K562 (cell line): ENCODE data around the gene CLIP2. TPM values are rescaled to one million over a fixed set of nuclear protein-coding genes. Genes with fewer than 3 reads are reported as not detected.

Source experiments
- polyA plus RNA-seq, 8 experiments: library from polyadenylated mRNA; depleted of rRNA in 4 of 8; stranded (reverse) in 5 of 8; unstranded in 3 of 8; fragments of >200 nt; fragmentation: Nextera tagmentation in 2 of 8; fragmentation: Illumina TruSeq in 1 of 8; extraction: Ambion mirVana in 2 of 8; extraction: Trizol in 1 of 8; gene quantifications; 2 replicates each; pipeline versions ENCODE4 v1.2.1 to v1.2.3, GENCODE V29; 2011 to 2014; ENCODE audit warnings: inconsistent platforms in 1 of 8, missing spikeins in 1 of 8
- total RNA-seq, 7 experiments: library from RNA; depleted of rRNA in 6 of 7; stranded (reverse); fragments of >200 nt in 6 of 7; fragmentation: Illumina TruSeq in 2 of 7; extraction: Trizol in 2 of 7; gene quantifications; 2 replicates each; pipeline versions ENCODE4 v1.2.1 to v1.2.3, GENCODE V29; 2011 to 2021; ENCODE audit warnings: low replicate concordance in 1 of 7
- TF ChIP-seq, protein P1 (sequence below): fragments of 450-650 bp; IDR thresholded peaks from 2 replicates; pipeline ENCODE4 v1.6.1; 2016; ENCODE audit warnings: low read depth

CLIP2 gene
- total and polyA plus RNA-seq, 9 of the 15 experiments (the other 6 are each of a cell fraction or from before 2014, with no cell fraction given): 0.07 to 5.4 (median 2.1) TPM

DNA sequence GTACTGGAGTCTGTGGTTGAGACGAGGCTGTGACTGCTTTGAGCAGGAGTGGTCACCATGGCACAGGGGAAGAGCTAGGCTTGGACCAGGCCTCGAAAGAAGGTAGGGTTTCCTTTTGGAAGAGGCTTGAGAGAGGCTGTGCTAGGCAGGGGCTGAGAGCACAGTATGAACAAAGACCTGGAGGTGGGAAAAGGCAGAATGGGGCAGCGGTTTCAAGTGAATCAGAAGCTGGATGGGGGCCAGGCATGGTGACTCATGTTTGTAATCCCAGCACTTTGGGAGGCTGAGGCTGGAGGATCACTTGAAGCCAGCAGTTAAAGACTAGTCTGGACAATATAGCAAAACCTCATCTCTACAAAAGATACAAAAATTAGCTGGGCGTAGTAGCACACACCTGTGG is 65.9 kb downstream of the CLIP2 start (continued):
- TF ChIP-seq, protein P1, sequence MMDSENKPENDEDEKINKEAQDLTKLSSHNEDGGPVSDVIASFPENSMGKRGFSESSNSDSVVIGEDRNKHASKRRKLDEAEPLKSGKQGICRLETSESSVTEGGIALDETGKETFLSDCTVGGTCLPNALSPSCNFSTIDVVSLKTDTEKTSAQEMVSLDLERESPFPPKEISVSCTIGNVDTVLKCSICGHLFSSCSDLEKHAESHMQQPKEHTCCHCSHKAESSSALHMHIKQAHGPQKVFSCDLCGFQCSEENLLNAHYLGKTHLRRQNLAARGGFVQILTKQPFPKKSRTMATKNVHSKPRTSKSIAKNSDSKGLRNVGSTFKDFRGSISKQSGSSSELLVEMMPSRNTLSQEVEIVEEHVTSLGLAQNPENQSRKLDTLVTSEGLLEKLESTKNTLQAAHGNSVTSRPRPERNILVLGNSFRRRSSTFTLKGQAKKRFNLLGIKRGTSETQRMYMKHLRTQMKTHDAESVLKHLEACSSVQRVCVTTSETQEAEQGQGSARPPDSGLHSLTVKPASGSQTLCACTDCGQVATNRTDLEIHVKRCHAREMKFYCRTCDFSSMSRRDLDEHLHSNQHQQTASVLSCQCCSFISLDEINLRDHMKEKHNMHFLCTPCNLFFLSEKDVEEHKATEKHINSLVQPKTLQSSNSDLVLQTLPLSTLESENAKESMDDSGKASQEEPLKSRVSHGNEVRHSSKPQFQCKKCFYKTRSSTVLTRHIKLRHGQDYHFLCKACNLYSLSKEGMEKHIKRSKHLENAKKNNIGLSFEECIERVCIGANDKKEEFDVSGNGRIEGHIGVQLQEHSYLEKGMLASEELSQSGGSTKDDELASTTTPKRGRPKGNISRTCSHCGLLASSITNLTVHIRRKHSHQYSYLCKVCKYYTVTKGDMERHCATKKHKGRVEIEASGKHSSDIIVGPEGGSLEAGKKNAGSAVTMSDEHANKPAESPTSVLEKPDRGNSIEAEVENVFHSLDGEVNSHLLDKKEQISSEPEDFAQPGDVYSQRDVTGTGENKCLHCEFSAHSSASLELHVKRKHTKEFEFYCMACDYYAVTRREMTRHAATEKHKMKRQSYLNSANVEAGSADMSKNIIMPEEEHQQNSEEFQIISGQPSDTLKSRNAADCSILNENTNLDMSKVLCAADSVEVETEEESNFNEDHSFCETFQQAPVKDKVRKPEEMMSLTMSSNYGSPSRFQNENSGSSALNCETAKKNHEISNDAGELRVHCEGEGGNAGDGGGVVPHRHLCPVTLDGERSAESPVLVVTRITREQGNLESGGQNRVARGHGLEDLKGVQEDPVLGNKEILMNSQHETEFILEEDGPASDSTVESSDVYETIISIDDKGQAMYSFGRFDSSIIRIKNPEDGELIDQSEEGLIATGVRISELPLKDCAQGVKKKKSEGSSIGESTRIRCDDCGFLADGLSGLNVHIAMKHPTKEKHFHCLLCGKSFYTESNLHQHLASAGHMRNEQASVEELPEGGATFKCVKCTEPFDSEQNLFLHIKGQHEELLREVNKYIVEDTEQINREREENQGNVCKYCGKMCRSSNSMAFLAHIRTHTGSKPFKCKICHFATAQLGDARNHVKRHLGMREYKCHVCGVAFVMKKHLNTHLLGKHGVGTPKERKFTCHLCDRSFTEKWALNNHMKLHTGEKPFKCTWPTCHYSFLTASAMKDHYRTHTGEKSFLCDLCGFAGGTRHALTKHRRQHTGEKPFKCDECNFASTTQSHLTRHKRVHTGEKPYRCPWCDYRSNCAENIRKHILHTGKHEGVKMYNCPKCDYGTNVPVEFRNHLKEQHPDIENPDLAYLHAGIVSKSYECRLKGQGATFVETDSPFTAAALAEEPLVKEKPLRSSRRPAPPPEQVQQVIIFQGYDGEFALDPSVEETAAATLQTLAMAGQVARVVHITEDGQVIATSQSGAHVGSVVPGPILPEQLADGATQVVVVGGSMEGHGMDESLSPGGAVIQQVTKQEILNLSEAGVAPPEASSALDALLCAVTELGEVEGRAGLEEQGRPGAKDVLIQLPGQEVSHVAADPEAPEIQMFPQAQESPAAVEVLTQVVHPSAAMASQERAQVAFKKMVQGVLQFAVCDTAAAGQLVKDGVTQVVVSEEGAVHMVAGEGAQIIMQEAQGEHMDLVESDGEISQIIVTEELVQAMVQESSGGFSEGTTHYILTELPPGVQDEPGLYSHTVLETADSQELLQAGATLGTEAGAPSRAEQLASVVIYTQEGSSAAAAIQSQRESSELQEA: no peak
